Stimulated activated CD4-positive, alpha-beta T cell treated with anti-CD3 and anti-CD28 coated beads, TNF-alpha, amount 100 ng/mL, for 24 hours (primary cell): ENCODE data around the gene UFSP2.

Source experiments
- DNase-seq, 3 experiments: peaks; one replicate each; pipeline ENCODE4 v3.0.0-alpha.2; 2020; ENCODE audit warnings: low read depth in 3 of 3

Gene UFSP2, protein sequence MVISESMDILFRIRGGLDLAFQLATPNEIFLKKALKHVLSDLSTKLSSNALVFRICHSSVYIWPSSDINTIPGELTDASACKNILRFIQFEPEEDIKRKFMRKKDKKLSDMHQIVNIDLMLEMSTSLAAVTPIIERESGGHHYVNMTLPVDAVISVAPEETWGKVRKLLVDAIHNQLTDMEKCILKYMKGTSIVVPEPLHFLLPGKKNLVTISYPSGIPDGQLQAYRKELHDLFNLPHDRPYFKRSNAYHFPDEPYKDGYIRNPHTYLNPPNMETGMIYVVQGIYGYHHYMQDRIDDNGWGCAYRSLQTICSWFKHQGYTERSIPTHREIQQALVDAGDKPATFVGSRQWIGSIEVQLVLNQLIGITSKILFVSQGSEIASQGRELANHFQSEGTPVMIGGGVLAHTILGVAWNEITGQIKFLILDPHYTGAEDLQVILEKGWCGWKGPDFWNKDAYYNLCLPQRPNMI

GRCh38 chr4:185425647-185426352, at the start of gene UFSP2:
TSS of gene UFSP2 (minus strand) at chr4:185425964. CDS start at chr4:185425868, 96 bp downstream.
- DNase-seq: peak; percentile 69 to 78 (median 74)

DNA sequence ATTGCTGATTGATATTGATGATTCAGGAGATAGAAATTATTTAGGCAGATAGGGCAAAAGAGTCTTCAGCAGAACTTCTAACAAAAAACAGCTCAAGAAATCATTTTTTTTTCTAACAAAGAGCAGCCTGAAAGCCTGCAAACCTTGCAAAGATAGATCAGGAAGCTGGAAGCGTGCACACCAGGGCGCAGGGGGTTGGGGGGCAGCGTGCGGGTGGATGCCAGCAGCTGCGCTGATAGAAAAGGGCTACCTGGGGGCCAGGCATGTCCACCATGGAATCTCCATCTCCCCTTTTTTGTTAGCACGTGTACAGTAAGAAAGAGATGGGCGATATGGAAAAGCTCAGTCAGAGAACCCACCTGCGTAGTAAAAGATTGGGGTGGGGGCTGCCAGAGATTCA, 47.5 kb upstream of the UFSP2 start:
- no peak for DNase-seq

- DNase-seq: no peak
These were observed 46.4 kb upstream of the UFSP2 start for GRCh38 chr4:185472103-185472542.

GRCh38 chr4:185471235-185472102, 45.7 kb upstream of the UFSP2 start, which contains the start of gene CCDC110:
TSS of gene CCDC110 (minus strand) at chr4:185471733. CDS start at chr4:185471683, 50 bp downstream.
- DNase-seq: peak; percentile 85 to 86 (median 86)

- DNase-seq: peak in 1 of 3 experiments; percentile 13
These were observed 44.9 kb upstream of the UFSP2 start for GRCh38 chr4:185470501-185471195.

DNA sequence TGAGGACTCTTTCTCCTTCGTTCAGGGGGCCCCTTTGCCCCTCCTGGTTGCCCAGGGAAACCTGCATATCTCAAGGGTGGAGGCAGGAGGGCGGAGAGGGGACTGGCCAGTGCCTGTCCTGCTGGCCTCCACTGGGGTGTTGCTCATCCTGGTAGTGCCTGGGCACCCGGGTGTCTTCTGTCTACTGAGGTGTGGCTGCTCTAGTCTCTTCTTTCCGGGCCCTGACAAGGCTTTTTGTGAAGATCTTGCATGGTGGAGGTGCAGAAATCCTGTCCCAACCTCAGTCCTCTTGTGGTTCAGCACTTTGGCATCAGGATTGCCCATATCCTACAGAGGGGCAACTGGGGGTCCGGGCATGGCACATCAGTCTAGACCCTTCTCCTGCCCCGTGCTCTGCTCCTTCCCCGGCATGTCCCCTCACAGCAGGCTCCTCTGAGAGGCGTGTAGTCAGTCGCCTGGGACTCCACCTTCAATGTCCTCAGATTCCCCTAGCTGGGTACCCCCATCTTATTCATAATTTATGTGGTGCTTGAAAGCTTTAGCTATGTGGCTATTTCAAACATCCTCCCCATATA, 43.9 kb upstream of the UFSP2 start:
- no peak for DNase-seq

DNA sequence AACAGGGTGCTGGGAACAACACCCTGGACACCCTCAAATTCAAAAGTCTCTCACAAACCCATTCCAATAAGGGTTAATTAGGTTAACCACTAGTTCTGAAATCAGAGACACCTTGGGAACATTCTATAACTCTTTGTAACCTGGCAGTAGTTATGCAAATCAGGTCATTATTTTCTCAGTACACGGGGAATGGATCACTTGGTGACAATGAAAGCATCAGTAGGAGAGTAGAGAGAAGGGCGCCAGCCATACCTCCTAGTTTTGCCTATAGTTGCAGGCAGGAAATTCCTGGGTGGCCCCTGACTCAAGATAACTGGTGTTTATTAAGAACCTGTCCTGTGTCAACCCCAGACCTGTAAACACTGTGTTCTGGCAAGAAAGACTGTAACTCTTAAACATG, 43.2 kb upstream of the UFSP2 start:
- no peak for DNase-seq

DNA sequence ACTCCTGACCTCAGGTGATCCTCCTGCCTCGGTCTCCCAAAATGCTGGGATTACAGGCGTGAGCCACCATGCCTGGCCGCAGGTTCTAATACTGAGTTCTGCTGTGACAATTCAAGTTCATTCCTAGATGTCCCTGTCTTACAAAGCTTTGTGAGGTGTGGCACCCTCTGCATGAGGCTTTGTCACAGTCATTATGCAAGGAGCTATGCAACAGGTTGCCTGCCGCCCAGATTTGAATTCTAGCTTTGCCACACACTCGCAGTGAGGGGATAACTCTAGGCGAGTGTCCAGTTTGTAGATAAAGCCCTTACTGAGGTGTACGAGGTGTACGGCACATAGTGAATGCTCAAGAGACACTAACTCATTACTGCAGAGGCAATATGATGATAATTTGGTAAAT, 42.2 kb upstream of the UFSP2 start:
- DNase-seq: no peak

DNA sequence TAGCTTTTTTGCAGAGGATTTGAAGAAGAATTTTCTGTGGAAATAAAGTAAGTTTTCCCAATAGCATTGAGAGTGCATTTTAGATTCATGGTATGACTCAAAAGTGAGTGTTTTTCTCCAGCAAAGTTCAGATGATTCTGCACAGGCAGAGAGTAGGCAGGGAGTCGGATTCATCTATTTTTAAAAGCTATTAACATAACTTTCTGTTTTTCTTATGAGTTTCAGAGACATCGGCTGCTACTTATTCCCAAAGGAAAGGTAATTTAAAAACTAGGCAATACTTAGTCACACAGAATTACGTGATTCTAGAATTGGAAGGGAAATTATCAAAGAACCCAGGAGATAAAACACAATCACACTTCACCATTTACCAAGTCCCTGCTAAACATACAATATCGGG, 41.3 kb upstream of the UFSP2 start:
- DNase-seq: no peak

DNA sequence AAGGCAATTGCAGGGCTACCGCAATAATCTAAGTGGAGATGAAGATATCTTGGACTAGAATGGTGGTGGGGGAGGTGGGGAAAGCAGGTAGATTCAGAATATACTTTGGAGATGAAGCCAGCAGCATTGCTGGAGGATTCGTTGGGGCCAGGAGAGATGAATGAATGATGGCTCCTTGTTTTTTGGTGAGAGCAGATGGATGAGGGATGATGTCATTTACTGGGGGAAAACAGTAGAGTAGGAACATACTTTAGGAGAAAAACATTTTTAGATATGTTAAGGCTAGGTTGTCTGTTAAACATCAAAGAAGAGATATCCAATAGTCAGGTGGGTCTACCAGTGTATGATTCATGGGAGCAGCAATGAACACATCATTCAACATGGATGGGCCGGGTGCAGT, 39.9 kb upstream of the UFSP2 start:
- no peak for DNase-seq

DNA sequence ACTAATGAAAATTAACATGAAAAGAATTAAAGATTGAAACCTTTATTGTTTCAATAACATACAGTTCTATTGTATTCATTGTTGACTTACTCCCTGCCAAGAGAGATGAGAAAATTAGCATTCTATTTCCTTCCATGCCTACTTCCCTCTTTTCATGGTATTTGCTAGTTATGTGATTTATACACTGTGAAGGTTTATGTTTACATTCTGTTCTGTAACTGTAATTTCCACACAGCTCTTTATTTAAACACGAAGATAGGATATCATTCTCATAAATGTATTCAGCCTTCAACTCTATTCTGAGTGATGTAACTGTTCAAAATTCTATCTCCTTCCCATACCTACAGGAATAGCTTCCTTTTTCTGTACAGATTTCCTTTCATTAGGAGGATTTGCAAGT, 39.1 kb upstream of the UFSP2 start:
- no peak for DNase-seq

DNA sequence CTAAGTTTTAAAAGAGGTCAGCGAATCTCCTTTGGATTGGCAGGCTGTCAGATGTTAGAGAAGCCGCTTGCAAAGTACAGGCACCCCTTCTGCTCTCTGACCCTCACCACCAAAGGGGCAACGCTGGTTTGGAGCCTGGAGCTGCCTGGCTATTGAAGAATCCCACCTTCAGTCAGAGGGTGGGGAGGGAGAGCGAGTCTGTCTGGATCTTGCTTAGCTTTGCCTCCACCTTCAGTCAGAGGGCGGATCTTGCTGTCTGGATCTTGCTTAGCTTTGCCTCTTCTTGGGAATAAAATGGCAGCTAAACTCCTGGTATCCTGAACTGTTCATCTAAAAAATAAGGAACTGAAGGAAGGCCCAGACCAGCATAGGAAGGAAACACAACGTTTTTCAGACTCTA, 38.4 kb upstream of the UFSP2 start:
- DNase-seq: no peak

- DNase-seq: no peak
These were observed 37.8 kb upstream of the UFSP2 start for GRCh38 chr4:185463541-185463940.

DNA sequence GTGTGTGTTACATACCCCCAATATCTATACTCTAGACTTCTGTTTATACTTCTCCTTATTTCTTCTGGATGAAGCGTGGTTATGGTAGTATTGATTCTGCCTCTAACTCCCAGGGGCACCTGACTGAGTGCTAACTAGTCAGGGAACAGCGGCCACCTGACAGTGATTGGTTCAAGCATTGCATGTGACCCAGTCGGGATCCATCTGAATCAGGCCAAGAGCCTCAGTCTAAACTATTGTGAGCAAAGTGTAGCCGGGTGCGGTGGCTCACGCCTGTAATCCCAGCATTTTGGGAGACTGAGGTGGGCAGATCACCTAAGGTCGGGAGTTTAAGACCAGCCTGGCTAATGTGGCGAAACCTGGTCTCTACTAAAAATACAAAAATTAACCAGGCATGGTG, 35.8 kb upstream of the UFSP2 start:
- DNase-seq: no peak

DNA sequence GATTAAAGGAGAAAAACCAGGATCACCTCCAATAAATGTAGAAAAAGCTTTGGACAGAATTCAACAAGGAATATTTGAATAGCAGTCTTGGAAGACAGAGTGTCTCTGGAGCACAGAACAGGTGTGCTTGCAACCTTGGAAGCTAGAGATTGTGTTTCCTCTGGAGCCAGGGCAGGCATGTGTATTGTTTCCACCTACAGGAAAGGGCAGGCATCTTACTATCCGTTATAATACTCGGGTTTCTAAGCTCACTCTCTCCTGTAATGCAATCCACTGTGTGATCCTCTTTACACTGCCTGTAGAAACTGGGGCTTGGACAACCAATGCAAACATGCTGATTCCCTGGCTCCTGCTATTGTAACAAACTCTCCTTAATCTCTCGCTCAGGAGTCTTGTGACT, 31.4 kb upstream of the UFSP2 start:
- no peak for DNase-seq

GRCh38 chr4:185456131-185456530, 30.4 kb upstream of the UFSP2 start:
- DNase-seq: no peak

GRCh38 chr4:185445209-185445608, 19.4 kb upstream of the UFSP2 start:
- no peak for DNase-seq

DNA sequence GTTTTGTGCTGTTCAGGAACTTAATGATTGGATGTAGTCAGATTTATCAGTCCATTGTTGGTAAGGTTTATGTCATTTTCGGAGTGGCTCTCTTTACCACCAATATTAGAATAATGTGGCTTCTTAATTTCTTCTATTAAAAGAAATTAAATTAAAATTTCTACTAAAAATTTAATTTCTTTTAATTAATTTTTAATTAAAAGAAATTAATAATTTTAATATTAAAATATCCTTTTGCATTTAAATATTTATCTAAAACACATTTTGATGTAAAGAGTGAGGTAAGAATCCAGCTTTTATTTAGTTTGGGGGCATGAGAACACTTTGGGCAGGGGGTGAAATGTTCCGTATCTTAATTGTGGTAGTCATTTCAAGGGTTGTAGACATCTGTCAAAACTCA, 15.7 kb upstream of the UFSP2 start:
- no peak for DNase-seq

GRCh38 chr4:185437809-185438208, 12.0 kb upstream of the UFSP2 start:
- no peak for DNase-seq

- no peak for DNase-seq
These were observed 9.7 kb upstream of the UFSP2 start for GRCh38 chr4:185435466-185435865.

- DNase-seq: no peak
These were observed 3.9 kb upstream of the UFSP2 start for GRCh38 chr4:185429660-185430059.
